DOHH2 (cell line): ENCODE results near the gene MEIS2.

Source experiments
- EZH2phosphoT487 ChIP-seq: fragments of 200-600 bp; sonication (generic); IDR thresholded peaks from 2 replicates; pipeline ENCODE4 v1.6.1; 2017; ENCODE audit warnings: borderline replicate concordance, mild to moderate bottlenecking, antibody characterized with exemption, low read length, moderate library complexity, mixed read lengths
- TF ChIP-seq, protein P1 (sequence below): fragments of 200-600 bp; sonication (generic); IDR thresholded peaks from one replicate; pipeline ENCODE4 v1.5.1; 2014; ENCODE audit warnings: antibody characterized with exemption, mild to moderate bottlenecking, low read depth, low read length; ENCODE audit not compliant: poor library complexity, severe bottlenecking

- TF ChIP-seq, protein P1, sequence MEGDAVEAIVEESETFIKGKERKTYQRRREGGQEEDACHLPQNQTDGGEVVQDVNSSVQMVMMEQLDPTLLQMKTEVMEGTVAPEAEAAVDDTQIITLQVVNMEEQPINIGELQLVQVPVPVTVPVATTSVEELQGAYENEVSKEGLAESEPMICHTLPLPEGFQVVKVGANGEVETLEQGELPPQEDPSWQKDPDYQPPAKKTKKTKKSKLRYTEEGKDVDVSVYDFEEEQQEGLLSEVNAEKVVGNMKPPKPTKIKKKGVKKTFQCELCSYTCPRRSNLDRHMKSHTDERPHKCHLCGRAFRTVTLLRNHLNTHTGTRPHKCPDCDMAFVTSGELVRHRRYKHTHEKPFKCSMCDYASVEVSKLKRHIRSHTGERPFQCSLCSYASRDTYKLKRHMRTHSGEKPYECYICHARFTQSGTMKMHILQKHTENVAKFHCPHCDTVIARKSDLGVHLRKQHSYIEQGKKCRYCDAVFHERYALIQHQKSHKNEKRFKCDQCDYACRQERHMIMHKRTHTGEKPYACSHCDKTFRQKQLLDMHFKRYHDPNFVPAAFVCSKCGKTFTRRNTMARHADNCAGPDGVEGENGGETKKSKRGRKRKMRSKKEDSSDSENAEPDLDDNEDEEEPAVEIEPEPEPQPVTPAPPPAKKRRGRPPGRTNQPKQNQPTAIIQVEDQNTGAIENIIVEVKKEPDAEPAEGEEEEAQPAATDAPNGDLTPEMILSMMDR = no peak
- TF ChIP-seq EZH2phosphoT487 = no peak
Measured at GRCh38 chr15:36897834-36898233, 202.5 kb downstream of the MEIS2 start.
